NCI-H1694 (cell line): ENCODE data around the gene AQP5.

ENCODE experiments used
- DNase-seq: peaks from one replicate; lab custom pipeline; 2025; lab: John Stamatoyannopoulos, UW

AQP5 gene

GRCh38 chr12:49950273-49951251 is 11.1 kb upstream of the AQP5 start, which contains the start of gene AQP2:
Gene AQP2 (plus strand): TSS chr12:49950737. CDS start chr12:49950831, 94 bp downstream.
- DNase-seq: no peak

DNA sequence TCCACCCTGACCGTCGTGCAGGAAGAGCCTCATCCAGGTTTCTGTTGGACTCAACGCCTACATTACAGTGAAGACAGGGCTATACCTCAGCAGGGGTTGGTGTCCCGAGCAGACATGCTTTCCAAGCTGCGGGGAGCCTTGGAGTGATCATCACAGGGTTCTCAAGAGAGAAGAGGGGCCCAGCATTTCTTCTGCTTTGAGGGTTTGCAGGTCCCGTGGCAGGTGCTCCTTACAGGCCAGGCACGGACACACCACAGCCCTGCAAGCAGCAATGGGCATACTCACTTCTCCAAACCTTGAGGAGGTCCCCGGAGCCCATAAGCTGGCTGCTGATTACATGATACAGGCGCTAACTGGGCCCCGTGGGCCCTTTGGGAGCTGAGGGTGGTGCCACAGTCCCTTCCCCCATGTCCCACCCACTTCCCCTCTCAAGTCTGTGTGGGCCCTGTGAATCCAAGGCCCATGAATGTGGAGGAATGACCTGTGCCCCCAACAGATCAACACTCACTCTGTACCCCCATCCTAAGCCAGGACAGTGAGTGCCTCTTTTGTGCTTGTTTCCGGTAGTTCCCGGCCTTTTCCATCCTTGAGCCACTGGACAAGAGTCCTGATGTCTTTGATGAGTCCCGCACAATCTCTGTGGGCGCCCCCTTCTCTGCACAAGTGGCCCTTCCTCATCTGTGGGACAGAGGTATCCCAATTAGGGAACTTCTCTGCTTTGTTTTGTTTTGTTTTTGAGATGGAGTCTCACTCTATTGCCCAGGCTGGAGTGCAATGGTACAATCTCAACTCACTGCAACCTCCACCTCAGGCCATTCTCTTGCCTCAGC is 10.0 kb upstream of the AQP5 start:
- no peak for DNase-seq

DNA sequence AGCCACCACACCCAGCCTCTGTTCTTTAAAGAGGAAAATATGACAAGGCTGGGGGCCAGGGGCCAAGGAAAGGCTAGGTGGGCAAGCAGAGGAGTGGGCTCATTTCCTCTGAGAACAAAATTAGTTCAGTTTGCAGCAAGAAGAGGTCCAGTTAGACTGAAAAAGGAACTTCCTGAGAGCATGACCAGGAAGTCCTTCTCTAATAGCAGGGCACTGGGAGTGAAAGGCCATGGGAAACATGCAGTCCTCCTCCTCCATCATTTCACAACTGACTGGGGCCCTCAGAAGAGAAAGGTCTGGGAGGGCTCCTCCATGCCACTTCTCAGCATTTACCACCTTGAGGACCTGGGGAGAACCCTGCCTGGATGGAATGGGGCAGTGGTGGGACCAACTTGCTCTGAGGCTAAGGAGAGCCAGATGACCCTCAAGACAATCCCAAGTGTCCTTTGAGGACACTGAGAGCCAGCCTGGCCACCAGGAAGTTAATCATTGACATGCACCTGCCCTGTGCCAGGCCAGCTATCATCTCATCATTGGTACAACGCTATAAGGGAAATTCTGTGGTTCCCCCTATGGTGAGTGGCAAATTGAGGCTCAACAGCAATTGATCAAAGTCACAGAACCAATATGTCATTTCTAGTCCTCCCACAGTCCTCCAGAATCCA is 9.1 kb upstream of the AQP5 start:
- no peak for DNase-seq

DNA sequence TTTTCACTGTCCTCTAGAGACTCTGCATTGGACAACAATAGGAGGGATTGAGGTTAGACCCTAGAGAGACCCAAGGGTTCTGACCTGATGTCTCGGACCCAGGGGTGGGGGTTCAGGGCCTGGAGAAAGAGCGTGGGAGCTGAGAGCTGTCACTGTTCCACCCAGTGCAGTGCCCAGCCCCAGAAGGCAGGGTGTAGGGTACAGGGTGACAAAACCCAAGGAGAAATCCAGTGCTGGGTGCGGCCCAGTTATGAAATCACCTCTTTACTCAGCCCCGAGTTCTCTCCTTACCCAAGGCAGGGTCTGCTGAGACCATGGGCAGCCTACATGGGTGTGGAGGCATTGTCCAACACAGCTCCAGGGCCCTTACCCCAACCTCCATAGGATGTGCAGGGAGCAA is 8.5 kb upstream of the AQP5 start:
- no peak for DNase-seq

GRCh38 chr12:49953961-49954846 is 7.5 kb upstream of the AQP5 start:
- DNase-seq: no peak

DNA sequence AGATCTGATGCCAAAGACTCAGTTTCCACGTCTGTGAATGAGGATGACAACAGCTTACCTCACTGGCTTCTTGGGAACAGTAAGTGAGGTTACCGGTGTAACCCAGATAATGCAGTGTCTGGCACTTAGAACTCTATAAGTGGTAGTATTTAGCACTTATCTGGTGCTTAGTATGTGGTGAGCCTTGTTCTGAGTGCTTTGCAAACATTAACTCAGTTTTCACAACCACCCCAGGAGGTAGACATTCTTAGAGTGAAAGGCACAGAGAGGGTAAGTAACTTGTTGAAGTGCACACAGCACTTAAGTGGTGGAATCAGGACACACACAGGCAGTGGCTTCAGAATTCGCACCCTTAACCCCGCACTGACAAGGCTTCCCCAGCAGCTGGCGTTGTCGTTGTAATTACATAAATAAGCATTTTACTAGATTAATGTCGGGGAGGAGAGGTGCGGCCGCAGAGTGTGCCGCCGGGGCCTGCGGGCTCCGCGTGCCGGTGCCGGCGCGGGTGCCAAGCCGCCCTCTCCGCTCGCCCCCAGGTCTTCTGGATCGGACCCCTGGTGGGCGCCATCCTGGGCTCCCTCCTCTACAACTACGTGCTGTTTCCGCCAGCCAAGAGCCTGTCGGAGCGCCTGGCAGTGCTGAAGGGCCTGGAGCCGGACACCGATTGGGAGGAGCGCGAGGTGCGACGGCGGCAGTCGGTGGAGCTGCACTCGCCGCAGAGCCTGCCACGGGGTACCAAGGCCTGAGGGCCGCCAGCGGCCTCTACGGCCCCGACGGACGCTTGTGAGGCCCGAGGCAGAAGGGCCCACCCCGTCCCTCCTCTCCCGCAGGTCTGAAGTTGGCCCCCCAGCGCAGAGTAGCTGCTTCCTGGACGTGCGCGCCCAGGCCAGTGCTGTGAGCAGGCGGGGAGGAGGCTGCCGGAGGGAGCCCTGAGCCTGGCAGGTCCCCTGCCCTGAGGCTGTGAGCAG is 6.5 kb upstream of the AQP5 start:
- DNase-seq: no peak

- no peak for DNase-seq
Observed at GRCh38 chr12:49955899-49956662, 5.6 kb upstream of the AQP5 start.

GRCh38 chr12:49956663-49957569 is 4.8 kb upstream of the AQP5 start:
- no peak for DNase-seq

- DNase-seq: no peak
Observed at GRCh38 chr12:49957570-49957967, 4.1 kb upstream of the AQP5 start.

- DNase-seq: no peak
Observed at GRCh38 chr12:49959685-49960473, 1.8 kb upstream of the AQP5 start.

DNA sequence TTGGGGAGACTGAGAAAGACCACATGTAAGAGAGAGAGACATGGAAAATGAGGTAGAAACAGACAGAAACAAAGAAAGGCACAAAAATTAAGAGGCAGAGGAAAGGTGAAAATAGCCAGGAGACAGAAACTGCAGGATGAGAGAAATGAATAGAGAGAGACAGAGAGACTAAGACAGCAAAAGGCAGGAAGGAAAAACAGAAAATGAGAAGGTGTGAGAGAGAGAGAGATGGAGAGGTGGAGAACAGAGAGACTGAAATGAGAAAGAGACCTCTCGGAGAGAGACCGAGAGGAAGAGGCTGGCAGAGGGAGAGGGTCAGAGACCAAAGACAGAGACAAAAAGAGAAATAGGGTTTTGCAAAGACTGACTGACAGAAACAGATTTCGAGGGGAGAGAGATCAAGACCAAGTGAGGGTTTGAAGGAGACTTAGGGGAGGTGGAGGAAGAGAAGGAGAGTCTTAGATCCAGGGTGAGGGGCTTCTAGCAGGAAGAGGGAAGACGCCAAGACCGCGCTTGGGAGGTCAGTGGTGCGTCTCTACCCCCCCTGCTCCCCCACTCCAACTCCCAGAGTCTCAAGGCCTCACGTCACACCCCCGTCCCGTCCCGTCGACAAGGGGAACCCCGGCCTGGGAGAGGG is 1.1 kb upstream of the AQP5 start:
- no peak for DNase-seq

- no peak for DNase-seq
Observed at GRCh38 chr12:49961993-49962764, 507 bp downstream of the AQP5 start.

DNA sequence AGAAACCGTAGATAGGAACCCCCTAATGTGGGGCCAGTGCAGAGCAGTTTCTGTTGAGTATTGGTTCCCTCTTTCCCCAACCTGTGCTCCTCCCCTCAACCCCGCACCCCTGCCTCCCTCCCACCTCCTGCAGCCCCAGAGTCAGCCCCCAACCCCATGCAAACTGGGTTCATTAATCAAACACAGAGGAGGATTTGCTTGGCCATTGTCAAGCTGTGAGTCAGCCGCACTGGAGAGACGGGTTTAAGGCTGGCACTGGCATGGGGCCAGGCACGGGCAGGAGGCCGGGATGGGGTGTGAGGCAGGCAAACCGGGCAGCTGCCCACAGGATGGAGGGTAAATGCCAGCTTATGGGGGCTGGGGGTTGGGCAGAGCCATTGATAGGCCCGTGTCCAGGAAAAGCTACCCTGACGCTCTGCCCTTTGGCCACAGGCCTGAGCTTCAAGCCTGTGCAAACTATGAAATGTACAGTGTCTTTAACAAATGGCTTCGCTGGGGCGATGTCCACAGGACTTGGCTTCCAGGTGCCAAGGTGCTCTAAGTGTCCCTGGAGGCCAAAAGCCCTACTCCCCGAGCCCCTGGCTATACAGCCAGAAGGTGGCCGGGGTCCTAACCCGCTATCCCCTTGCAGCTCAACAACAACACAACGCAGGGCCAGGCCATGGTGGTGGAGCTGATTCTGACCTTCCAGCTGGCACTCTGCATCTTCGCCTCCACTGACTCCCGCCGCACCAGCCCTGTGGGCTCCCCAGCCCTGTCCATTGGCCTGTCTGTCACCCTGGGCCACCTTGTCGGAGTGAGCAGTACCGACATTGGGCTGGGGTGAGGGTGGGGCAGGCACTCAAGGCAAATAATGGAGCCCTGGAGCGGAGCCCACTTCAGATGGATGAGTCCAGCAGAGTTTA is 1.4 kb downstream of the AQP5 start:
- DNase-seq: no peak

- DNase-seq: no peak
Observed at GRCh38 chr12:49963976-49964815, 2.5 kb downstream of the AQP5 start.
